Kidney (tissue), 14 donors: ENCODE data around the gene SRRM1. TPM values are rescaled to one million over a fixed set of nuclear protein-coding genes. Genes with fewer than 3 reads are reported as not detected.
"Not testable (repeated sequence)": the region's sequence is repeated elsewhere in the genome, so short reads cannot be mapped to it uniquely, and the experiment has no call there.

Experiments used
- DNase-seq, 5 donors: peaks; one replicate each; pipeline ENCODE4 v3.0.0-alpha.2; 2013 to 2020
- FAIRE-seq: peaks from 2 replicates; lab custom pipeline; 2012; peaks lifted over from hg19 to GRCh38; lab: Jason Lieb, UNC
- H3K27ac ChIP-seq, 2 donors: one replicate each; pipeline ENCODE4 v1.7.0; 2013; ENCODE audit warnings: low read depth in 2 of 2, low read length in 2 of 2, inconsistent platforms in 1 of 2
- H3K27me3 ChIP-seq: one replicate; pipeline ENCODE4 v1.7.1; 2013; ENCODE audit warnings: low read length, inconsistent platforms; ENCODE audit not compliant: control insufficient read depth, insufficient read depth
- H3K36me3 ChIP-seq, 3 donors: one replicate each; pipeline versions ENCODE4 v1.7.0 to v1.7.1; 2013; ENCODE audit warnings: low read length in 3 of 3, control low read depth in 1 of 3, inconsistent platforms in 1 of 3; ENCODE audit not compliant: insufficient read depth in 3 of 3, control insufficient read depth in 2 of 3
- H3K4me1 ChIP-seq, 3 donors: one replicate each; pipeline versions ENCODE4 v1.7.0 to v1.7.1; 2013; ENCODE audit warnings: low read length in 3 of 3, inconsistent platforms in 1 of 3, low read depth in 1 of 3; ENCODE audit not compliant: control insufficient read depth in 2 of 3, insufficient read depth in 2 of 3
- H3K4me3 ChIP-seq, 3 donors: one replicate each; pipeline versions ENCODE4 v1.7.0 to v1.8.1; 2013; ENCODE audit warnings: low read length in 3 of 3, control low read depth in 1 of 3, inconsistent platforms in 1 of 3
- H3K9ac ChIP-seq, 3 donors: one replicate each; pipeline versions ENCODE4 v1.7.0 to v1.7.1; 2013; ENCODE audit warnings: low read length in 3 of 3, control low read depth in 1 of 3, inconsistent platforms in 1 of 3
- H3K9me3 ChIP-seq, 3 donors: one replicate each; pipeline versions ENCODE4 v1.7.0 to v1.7.1; 2013; ENCODE audit warnings: low read length in 3 of 3, control low read depth in 1 of 3, inconsistent platforms in 1 of 3; ENCODE audit not compliant: control insufficient read depth in 2 of 3, insufficient read depth in 1 of 3
- intact Hi-C: fragments of 100-400 bp; cut with DNase I; formaldehyde crosslinking; loops from one replicate; pipeline ENCODE4 v1.11.1; 2022
- polyA plus RNA-seq: library from polyadenylated mRNA; stranded (reverse); fragments of 350-450 nt; fragmentation: Illumina TruSeq; extraction: RNeasy Lipid Tissue Mini Kit (QIAGEN cat#74804); gene quantifications from one replicate; pipeline ENCODE4 v1.2.3, GENCODE V29; 2014; ENCODE audit warnings: low read depth, low replicate concordance; ENCODE audit not compliant: insufficient read depth
- total RNA-seq: library from RNA; stranded (reverse); fragmentation: NEBNext Ultra II Directional; extraction: Animal tissue kit (Norgen Biotek cat#: 25700); gene quantifications from one replicate; pipeline ENCODE4 v1.2.1, GENCODE V29; 2021
- TF ChIP-seq, protein P1 (sequence below): IDR thresholded peaks from 3 replicates; pipeline ENCODE4 v1.5.1; 2012; ENCODE audit warnings: mild to moderate bottlenecking, moderate library complexity, borderline replicate concordance; ENCODE audit not compliant: insufficient read depth; ENCODE audit errors: extremely low read depth
- donor health status: control.
- donor health status: control.
- donor health status: control.
- donor health status: control.
- donor health status: control.
- donor health status: DM: yes; HTN: yes; CAD: no.
- donor health status: Normal renal cell carcinoma (clear cell type).

Gene SRRM1
- total and polyA plus RNA-seq, 2 donors from 2014 or later: 21.1 to 123 TPM

DNA sequence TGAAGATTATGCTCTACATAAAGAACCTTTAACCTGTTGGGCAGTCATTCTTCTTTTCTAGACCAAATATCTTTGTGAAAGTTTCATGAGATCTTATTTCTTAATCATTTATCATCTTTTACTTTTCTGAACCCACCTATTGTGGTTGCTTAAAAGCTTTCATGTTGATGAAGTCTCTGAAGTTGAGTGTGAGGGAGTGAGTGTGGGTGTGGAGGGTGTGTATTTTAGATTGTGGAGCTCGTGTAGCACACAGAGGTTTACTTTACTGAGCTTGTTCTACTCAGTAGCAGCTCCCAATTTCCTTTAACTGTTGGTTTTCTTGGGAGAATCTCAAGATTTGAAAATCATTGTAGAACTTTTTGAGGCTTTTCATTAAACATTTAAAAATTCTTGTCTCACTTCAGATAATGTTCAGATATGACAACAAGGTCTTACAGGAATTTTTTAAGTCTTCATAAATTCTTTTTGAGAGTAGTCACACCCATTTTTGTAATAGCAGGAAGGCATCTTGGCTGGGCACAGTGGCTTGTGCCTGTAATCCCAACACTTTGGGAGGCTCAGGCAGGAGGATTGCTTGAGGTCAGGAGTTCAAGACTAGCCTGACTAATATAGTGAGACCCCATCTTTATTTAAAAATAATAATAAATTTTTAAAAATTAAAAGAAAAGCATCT lies 17.0 kb downstream of the SRRM1 start:
- Histone ChIP-seq H3K4me1 (peaks cover 0 to 3% (median 0%) of the 10 kb centered on the region in 3 donors), H3K27me3 (no peaks in the 10 kb centered on the region), H3K27ac (no peak overlapping the region), H3K4me3 (no peak overlapping the region), H3K9ac (no peak overlapping the region), H3K36me3 (peaks cover 23 to 63% (median 23%) of the 10 kb centered on the region in 3 donors), H3K9me3 (no peaks in the 10 kb centered on the region)
- FAIRE-seq: no peak
- intact Hi-C loops: no loop called here
- DNase-seq: no peak
- TF ChIP-seq, protein P1, sequence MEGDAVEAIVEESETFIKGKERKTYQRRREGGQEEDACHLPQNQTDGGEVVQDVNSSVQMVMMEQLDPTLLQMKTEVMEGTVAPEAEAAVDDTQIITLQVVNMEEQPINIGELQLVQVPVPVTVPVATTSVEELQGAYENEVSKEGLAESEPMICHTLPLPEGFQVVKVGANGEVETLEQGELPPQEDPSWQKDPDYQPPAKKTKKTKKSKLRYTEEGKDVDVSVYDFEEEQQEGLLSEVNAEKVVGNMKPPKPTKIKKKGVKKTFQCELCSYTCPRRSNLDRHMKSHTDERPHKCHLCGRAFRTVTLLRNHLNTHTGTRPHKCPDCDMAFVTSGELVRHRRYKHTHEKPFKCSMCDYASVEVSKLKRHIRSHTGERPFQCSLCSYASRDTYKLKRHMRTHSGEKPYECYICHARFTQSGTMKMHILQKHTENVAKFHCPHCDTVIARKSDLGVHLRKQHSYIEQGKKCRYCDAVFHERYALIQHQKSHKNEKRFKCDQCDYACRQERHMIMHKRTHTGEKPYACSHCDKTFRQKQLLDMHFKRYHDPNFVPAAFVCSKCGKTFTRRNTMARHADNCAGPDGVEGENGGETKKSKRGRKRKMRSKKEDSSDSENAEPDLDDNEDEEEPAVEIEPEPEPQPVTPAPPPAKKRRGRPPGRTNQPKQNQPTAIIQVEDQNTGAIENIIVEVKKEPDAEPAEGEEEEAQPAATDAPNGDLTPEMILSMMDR: no peak

DNA sequence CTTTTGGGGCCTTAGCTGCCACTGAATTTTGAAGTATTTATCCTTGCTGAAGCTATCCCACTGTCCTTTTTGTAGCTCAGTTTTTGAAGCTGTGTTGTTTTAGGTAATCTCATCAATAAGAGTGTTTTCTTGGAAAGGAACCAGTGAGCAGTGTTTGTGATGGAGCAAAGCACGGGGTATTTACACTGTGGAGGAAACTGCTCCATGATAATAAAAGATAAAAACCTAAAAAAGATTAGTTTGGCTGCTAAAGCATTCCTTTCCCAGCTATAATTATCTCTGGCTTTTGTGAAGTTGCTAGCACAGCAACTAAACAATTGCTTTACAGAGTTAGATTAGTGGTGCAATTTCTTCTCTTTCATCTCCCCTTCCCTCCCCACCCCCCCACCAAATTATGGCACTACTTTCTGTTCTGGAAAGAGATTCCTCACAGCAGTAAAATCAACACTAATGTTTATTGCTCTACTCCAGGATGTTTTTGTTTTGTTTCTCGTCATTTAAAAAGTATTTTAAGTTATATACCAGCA lies 21.5 kb downstream of the SRRM1 start:
- TF ChIP-seq, protein P1: no peak
- Histone ChIP-seq H3K27me3 (no peaks in the 10 kb centered on the region), H3K4me3 (no peak overlapping the region), H3K9ac (no peak overlapping the region), H3K9me3 (no peaks in the 10 kb centered on the region), H3K4me1 (no peaks in the 10 kb centered on the region), H3K27ac (no peak overlapping the region), H3K36me3 (peaks cover 21 to 72% (median 35%) of the 10 kb centered on the region in 3 donors)
- intact Hi-C loops: no loop called here
- no peak for DNase-seq
- FAIRE-seq: no peak

DNA sequence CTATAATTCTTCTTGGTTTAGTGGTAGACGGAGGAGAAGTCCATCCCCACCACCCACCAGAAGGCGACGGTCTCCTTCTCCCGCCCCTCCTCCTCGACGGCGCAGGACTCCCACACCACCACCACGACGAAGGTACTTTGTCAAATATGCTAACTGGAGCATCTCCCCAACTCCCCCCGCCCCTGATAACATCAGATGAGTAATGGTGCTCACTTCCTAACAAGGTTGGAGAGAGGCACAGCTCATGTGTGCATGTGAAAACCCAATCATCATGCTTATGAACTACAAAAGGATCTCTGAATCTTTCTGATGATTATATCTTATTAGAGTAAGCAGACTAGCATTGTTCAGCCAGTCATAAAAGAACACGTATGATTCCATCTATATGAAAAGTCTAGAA lies 23.7 kb downstream of the SRRM1 start:
- Histone ChIP-seq H3K27me3 (no peaks in the 10 kb centered on the region), H3K36me3 (peaks cover 21 to 68% (median 45%) of the 10 kb centered on the region in 3 donors), H3K9me3 (no peaks in the 10 kb centered on the region), H3K9ac (no peak overlapping the region), H3K27ac (no peak overlapping the region), H3K4me3 (no peak overlapping the region), H3K4me1 (no peaks in the 10 kb centered on the region)
- FAIRE-seq (no peak), DNase-seq (peak in 1 of 5 donors; percentile 43)
- intact Hi-C loops: no loop called here
- TF ChIP-seq, protein P1: no peak

DNA sequence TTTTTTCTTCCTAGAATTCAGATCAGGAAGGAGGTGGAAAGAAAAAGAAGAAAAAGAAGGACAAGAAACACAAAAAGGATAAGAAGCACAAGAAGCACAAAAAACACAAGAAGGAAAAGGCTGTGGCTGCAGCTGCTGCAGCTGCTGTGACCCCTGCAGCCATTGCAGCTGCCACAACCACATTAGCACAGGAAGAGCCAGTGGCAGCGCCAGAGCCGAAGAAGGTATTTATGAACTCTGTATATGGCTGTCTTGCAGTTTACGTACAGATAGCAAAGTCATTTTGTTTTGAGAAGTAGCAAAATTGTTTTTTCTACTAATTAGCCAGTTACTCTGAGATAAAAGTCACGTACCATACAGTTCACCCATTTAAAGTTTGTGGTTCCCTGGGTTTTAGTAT lies 28.3 kb downstream of the SRRM1 start:
- peaks cover 16 to 51% (median 45%) of the 10 kb centered on the region in 3 donors for H3K36me3 ChIP-seq
- H3K9ac ChIP-seq, H3K4me1 ChIP-seq, H3K27me3 ChIP-seq, FAIRE-seq, intact Hi-C loops, H3K9me3 ChIP-seq, H3K4me3 ChIP-seq, H3K27ac ChIP-seq, DNase-seq: not testable (repeated sequence)

DNA sequence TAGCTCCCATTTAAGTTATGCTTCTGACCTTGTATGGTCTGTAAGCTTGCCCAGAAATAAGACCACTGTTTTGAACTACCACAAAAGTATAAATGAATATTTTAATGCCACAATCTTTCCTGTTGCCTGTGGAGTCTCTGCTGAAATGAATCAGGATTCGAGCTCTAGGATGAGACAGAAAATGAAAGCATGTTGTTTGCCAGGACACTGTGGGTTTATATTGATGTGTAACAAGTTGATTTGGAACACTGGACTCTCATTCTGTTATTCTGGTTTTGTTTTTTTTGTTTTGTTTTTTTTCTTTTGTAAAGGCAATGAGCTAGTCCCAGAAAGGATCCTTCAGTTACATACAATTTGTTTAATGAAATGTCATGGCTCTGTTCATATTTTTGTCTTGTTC lies 29.6 kb downstream of the SRRM1 start:
- peaks cover 12 to 42% (median 35%) of the 10 kb centered on the region in 3 donors for H3K36me3 ChIP-seq
- FAIRE-seq, DNase-seq: not testable (repeated sequence)

More for the DNA sequence above, 29.6 kb downstream of the SRRM1 start:
- H3K4me1 ChIP-seq, H3K9me3 ChIP-seq, intact Hi-C loops, H3K9ac ChIP-seq, H3K4me3 ChIP-seq, H3K27ac ChIP-seq, H3K27me3 ChIP-seq: not testable (repeated sequence)
